GM12874 (cell line): Measurements from ENCODE around the gene CATSPERD.

Experiments
- TF ChIP-seq, protein P1 (sequence below): IDR thresholded peaks from 2 replicates; pipeline ENCODE4 v1.5.1; 2011; ENCODE audit warnings: low read depth, mild to moderate bottlenecking, control low read depth, low read length, moderate library complexity; ENCODE audit not compliant: insufficient read depth

CATSPERD gene

DNA sequence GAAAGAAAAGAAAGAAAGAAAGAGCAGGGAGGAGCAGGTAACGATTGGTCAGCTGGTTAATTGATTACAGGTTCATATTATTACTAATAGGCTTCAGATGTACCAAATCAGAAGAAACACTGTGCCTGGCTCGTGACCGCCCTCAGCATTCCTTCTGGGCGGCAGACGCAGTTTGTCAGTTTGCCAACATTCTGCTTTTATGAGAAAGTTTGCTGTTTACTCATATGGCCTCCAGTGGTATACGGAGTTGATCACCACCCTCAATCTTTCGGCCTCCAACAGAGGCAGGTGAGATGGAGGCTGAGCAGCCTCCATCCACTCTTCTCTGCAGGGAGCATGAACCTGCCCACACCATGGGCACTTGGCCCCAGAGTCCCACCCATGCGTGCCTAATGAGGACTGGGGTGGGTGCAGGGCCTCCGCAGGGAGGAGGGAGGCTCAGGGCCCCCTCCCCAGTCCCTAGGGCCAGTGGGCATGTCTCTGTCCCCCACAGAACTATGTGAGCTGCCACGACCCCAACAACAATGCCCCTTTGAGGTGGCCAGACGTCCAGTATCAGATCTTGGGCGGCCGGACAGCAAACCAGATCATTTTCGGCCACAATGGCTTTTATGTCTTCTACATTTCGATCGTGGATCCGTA is 55.4 kb downstream of the CATSPERD start:
- TF ChIP-seq, protein P1, sequence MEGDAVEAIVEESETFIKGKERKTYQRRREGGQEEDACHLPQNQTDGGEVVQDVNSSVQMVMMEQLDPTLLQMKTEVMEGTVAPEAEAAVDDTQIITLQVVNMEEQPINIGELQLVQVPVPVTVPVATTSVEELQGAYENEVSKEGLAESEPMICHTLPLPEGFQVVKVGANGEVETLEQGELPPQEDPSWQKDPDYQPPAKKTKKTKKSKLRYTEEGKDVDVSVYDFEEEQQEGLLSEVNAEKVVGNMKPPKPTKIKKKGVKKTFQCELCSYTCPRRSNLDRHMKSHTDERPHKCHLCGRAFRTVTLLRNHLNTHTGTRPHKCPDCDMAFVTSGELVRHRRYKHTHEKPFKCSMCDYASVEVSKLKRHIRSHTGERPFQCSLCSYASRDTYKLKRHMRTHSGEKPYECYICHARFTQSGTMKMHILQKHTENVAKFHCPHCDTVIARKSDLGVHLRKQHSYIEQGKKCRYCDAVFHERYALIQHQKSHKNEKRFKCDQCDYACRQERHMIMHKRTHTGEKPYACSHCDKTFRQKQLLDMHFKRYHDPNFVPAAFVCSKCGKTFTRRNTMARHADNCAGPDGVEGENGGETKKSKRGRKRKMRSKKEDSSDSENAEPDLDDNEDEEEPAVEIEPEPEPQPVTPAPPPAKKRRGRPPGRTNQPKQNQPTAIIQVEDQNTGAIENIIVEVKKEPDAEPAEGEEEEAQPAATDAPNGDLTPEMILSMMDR, result no peak

DNA sequence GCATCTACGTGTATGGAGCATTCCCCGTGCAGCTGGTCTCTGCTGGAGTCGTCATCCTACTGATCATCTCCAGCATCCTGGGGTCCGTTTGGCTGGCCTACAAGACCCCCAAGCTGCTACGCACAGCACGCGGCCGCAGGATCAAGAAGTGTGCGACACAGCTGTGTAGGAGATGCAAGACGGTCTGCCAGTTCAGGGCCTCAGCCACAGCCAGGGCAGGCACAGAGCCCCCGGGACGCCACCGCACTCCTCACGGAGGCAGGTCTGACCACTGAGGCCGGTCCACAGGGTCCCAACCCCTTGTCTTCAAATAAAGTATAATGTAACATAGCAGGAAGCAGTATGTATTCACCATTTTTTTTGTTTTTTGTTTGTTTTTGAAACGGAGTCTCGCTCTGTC is 58.0 kb downstream of the CATSPERD start:
- TF ChIP-seq, protein P1, result no peak

DNA sequence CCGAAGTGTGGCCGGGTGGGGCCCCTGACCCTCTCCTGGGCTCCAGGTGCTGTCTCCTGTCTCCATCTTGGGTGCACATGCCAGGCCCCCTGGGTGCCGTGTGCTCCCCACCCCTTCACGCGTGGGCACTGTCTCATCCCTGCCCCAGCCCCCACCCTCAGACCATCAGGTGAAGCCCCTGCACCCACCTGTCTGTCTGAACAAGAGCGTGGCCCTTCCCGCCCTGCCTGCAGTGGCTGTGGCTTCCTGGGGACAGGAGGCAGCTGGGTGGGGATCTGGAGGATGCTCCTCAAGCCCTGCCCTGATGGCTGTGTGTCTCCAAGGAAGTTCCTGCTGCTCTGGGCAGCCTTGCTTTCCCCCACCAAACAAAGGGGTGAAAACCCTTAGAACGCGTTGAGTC is 61.9 kb downstream of the CATSPERD start:
- TF ChIP-seq, protein P1, result no peak

DNA sequence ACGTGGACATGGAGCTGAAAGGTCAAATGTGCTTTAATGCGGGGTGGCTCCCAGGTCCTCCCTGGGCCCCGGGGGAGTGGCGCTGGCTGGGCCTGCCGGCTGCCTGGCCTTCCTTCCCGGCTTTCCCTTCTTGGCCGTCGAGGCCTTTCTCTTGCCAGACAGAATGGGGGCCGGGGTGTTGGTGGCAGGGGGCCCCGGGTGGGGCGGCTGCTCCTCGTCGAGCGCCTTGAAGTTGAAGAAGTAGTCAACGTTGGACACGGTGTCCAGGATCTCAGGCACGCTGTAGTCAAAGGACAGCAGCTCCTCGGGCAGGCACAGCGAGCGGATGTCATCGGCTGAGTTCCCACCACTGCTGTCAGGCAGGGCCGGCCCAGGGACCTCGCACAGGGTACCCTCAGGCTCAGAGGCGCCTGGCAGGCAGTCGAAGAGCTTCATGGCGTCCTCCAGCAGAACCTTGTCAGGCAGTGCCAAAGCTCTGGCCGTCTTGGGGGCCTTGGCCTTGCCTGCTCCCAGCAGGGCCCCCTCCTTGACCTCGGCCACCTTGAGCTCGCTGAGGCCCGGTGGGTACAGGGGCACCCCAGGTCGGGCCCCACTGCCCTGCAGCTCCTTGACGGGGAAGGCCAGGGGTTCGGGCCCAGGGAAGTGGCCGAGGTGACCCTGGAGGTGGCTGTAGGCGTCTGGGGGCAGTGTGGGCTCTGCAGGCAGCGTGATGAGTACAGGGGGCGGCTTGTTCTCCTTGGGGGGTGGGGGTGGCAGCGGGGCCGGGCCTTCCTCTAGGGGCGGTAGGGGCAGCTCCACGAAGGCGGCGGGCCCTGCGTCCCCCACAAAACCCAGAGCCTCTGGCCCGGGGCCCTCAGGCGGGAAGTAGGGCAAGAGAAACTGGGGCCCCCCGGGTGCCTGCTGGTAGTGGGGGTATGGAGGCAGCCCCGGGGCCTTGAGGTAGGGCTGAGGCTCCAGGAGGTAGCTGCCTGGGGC is 62.8 kb downstream of the CATSPERD start:
- TF ChIP-seq, protein P1, result no peak

DNA sequence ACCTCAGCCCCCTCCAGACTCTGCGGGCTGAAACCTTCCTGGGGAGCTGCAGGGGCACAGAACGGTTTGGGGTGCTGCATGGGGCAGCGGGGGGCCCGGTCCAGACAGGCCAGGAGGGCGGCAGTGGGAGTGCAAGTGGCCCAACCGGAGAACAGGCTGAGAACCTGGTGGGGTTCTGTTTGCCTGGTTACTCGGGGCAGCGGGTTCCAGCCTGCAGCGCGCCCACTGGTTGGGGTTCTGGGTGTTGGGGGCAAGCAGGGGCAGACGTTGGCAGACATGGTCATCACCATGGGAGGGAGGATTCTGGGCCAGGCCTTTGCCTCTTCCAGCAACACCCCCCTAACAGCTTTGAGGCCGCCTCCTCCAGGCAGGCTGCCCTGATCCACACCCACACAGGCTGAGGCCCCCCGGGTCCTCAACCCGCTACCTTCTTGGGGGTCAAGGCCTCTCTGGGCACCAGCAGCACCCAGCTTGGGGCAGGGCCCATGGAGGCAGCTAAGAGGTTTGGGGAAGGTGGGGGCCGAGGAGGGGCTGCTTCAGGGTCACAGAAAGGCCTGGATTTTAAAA is 64.2 kb downstream of the CATSPERD start, which contains the start of gene PRR22:
TSS of gene PRR22 (minus strand) at position 166 of the 567 bp plus-strand sequence. CDS start at position 80, 86 bp downstream.
- TF ChIP-seq, protein P1, result no peak

DNA sequence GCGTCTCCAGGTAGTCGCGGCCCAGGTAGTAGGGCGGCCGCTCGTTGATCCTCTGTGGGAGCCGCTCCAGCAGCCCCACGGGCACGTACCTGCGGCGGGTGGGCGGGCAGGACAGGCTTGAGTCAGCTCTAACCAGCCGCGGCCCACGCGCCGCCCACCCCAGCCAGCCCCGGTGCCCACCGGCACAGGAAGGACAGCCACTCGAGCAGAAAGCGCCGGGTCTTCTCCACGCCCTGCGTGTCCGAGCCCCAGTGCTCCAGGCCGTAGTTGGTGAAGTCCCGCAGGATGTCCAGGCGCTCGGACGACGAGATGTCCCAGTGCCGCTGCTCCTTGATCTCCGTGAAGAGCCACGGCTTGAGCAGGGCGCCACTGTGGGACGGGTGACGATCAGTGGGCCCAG is 65.0 kb downstream of the CATSPERD start:
- TF ChIP-seq, protein P1, result no peak
